ENCODE measurements around the gene DOK7. TPM values are rescaled to one million over a fixed set of nuclear protein-coding genes. Genes with fewer than 3 reads are reported as not detected.
A peak's percentile ranks its signal among the peaks of the same experiment; 100 is the strongest.

DOK7 gene
- polyA plus RNA-seq, 3 donors: not detected

GRCh38 chr4:3522651-3523050 lies 59.5 kb downstream of the DOK7 start:
- Mint-ChIP-seq H3K27ac (no peak overlapping the region), H3K36me3 (peaks cover 68 to 93% of the 10 kb centered on the region in 2 donors), H3K4me1 (no peaks in the 10 kb centered on the region), H3K9me3 (no peaks in the 10 kb centered on the region), H3K4me3 (no peak overlapping the region), H3K27me3 (ENCODE audit: low read depth in 3 of 3) (no peaks in the 10 kb centered on the region)
- DNase-seq: no peak
- intact Hi-C loops (cut with micrococcal nuclease): no loop called here
- Histone ChIP-seq H2AFZ (ENCODE audit: insufficient read depth, low read depth, low read length, poor library complexity, severe bottlenecking) (no peak overlapping the region), H3K9me3 (replicated peaks in 1 of 2; ENCODE audit: control insufficient read depth in 1 of 2, insufficient read depth in 1 of 2, low read length in 2 of 2) (no peaks in the 10 kb centered on the region), H3K79me2 (ENCODE audit: insufficient read depth, low read length) (peaks cover 51% of the 10 kb centered on the region), H3K4me2 (replicated peaks; ENCODE audit: extremely low read depth, low read length, poor library complexity, severe bottlenecking) (no peak overlapping the region), H3K27ac (ENCODE audit: low read depth in 1 of 2, low read length in 2 of 2) (no peak overlapping the region), H3K36me3 (replicated peaks in 1 of 2; ENCODE audit: control insufficient read depth in 1 of 2, insufficient read depth in 2 of 2, low read length in 2 of 2) (peaks cover 84 to 98% of the 10 kb centered on the region in 2 donors), H3K9ac (ENCODE audit: insufficient read depth, low read length, poor library complexity, severe bottlenecking) (no peak overlapping the region), H4K20me1 (ENCODE audit: insufficient read depth, low read length) (peaks cover 89% of the 10 kb centered on the region), H3K4me3 (replicated peaks in 1 of 3; ENCODE audit: low read depth in 2 of 3, low read length in 3 of 3) (no peak overlapping the region), H3K27me3 (ENCODE audit: control insufficient read depth in 2 of 2, insufficient read depth in 2 of 2, low read length in 2 of 2) (no peaks in the 10 kb centered on the region), H3K4me1 (ENCODE audit: control insufficient read depth in 1 of 2, insufficient read depth in 2 of 2, low read length in 2 of 2) (no peaks in the 10 kb centered on the region)
- WGBS (ENCODE audit: insufficient coverage): 97% methylated on average over 14 of the region's 19 CpGs
- TF ChIP-seq CTCF (IDR thresholded peaks at IDR 0.05): no peak

GRCh38 chr4:3523146-3523627 lies 60.1 kb downstream of the DOK7 start:
- peaks cover 83 to 98% of the 10 kb centered on the region in 2 donors for H3K36me3 ChIP-seq (replicated peaks in 1 of 2; ENCODE audit: control insufficient read depth in 1 of 2, insufficient read depth in 2 of 2, low read length in 2 of 2)
- peaks cover 94% of the 10 kb centered on the region for H4K20me1 ChIP-seq (ENCODE audit: insufficient read depth, low read length)
- no peak for TF ChIP-seq CTCF (IDR thresholded peaks at IDR 0.05)
- Mint-ChIP-seq H3K9me3 (no peaks in the 10 kb centered on the region), H3K4me3 (no peak overlapping the region), H3K27me3 (ENCODE audit: low read depth in 3 of 3) (no peaks in the 10 kb centered on the region), H3K36me3 (peaks cover 67 to 93% of the 10 kb centered on the region in 2 donors), H3K27ac (peak overlapping the region in 1 of 7 donors; percentile 28), H3K4me1 (peaks cover 3% of the 10 kb centered on the region)
- peaks cover 56% of the 10 kb centered on the region for H3K79me2 ChIP-seq (ENCODE audit: insufficient read depth, low read length)
- no peaks in the 10 kb centered on the region for H3K9me3 ChIP-seq (replicated peaks in 1 of 2; ENCODE audit: control insufficient read depth in 1 of 2, insufficient read depth in 1 of 2, low read length in 2 of 2)
- intact Hi-C loops (cut with micrococcal nuclease): no loop called here
- no peak overlapping the region for H3K27ac ChIP-seq (ENCODE audit: low read depth in 1 of 2, low read length in 2 of 2)
- H3K4me1 ChIP-seq (ENCODE audit: control insufficient read depth in 1 of 2, insufficient read depth in 2 of 2, low read length in 2 of 2): no peaks in the 10 kb centered on the region
- H3K27me3 ChIP-seq (ENCODE audit: control insufficient read depth in 2 of 2, insufficient read depth in 2 of 2, low read length in 2 of 2): no peaks in the 10 kb centered on the region
- no peak overlapping the region for H2AFZ ChIP-seq (ENCODE audit: insufficient read depth, low read depth, low read length, poor library complexity, severe bottlenecking)
- DNase-seq: no peak
- no peak overlapping the region for H3K4me2 ChIP-seq (replicated peaks; ENCODE audit: extremely low read depth, low read length, poor library complexity, severe bottlenecking)
- H3K4me3 ChIP-seq (replicated peaks in 1 of 3; ENCODE audit: low read depth in 2 of 3, low read length in 3 of 3): no peak overlapping the region
- no peak overlapping the region for H3K9ac ChIP-seq (ENCODE audit: insufficient read depth, low read length, poor library complexity, severe bottlenecking)
- WGBS (ENCODE audit: insufficient coverage): 93% methylated on average over 9 of the region's 10 CpGs

Data from CD14-positive monocyte (primary cell).